ENCODE measurements around the gene SLC24A3.

Gene SLC24A3

DNA sequence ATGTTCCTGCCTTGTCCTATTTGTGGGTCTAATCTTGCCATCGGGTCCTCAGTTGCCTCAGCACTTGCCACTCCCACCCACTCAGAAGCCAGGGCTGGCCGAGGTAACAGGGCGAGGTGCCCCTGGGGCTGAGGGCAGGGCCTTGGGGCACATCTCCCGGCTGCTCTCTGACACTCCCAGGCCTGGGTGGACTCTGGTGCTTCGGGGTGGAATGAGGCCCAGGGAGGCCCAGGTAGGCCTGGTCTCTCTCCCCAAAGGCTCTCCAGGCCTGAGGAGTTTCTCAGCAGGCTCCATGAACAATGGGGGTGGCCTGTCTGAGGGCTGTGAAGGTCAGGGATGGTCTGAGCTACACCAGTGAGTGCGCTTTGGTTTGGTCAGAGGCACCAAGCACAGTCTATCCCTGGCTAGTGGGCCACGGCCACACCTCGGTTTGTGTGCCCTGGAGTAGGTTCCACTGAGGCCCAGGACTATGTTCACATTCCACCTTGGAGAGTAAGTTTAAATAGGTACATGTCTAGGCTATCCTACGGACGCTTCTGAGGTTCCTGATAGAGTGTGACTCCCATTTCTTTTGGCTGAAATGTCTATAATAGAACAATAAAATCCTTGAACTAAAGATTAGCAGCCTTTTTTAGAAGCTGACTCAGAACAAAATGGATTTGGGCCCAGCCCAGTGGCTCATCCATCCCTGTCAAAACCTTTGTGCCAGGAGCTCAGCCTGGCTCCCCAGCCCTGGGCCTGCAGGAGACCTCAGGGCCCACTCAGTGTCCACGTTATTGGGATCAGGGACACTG is 78.8 kb downstream of the SLC24A3 start:
- H3K9me2 ChIP-seq (replicated peaks; ENCODE audit: control insufficient read depth, low read length), result no peaks in the 10 kb centered on the region
- H3K4me2 ChIP-seq (ENCODE audit: low read length), result no peak overlapping the region
- no peak for TF ChIP-seq EZH2phosphoT487 (IDR thresholded peaks at IDR 0.05; ENCODE audit: borderline replicate concordance, low read length)
- no peak for TF ChIP-seq CTCF (IDR thresholded peaks at IDR 0.05; ENCODE audit: low read depth, low read length, poor library complexity, severe bottlenecking)
- H4K20me1 ChIP-seq (ENCODE audit: control insufficient read depth, insufficient read depth, low read depth, low read length), result no peaks in the 10 kb centered on the region
- H3K79me2 ChIP-seq (ENCODE audit: control insufficient read depth, low read length), result no peaks in the 10 kb centered on the region
- no peaks in the 10 kb centered on the region for H3K4me1 ChIP-seq (ENCODE audit: control insufficient read depth, low read length)
- H3K9me3 ChIP-seq (ENCODE audit: control insufficient read depth, insufficient read depth, low read length), result no peaks in the 10 kb centered on the region
- no peaks in the 10 kb centered on the region for H3K27me3 ChIP-seq (ENCODE audit: control insufficient read depth, low read length)
- no peak overlapping the region for H3K4me3 ChIP-seq (ENCODE audit: low read length)
- H3F3A ChIP-seq (ENCODE audit: control insufficient read depth, insufficient read depth), result no peaks in the 10 kb centered on the region
- no peak overlapping the region for H3K27ac ChIP-seq (ENCODE audit: low read depth, low read length)
- H3K36me3 ChIP-seq (ENCODE audit: control insufficient read depth, low read length), result no peaks in the 10 kb centered on the region

GRCh38 chr20:19291818-19292132 is 79.3 kb downstream of the SLC24A3 start:
- no peaks in the 10 kb centered on the region for H4K20me1 ChIP-seq (ENCODE audit: control insufficient read depth, insufficient read depth, low read depth, low read length)
- no peaks in the 10 kb centered on the region for H3K27me3 ChIP-seq (ENCODE audit: control insufficient read depth, low read length)
- no peaks in the 10 kb centered on the region for H3K4me1 ChIP-seq (ENCODE audit: control insufficient read depth, low read length)
- H3K79me2 ChIP-seq (ENCODE audit: control insufficient read depth, low read length), result no peaks in the 10 kb centered on the region
- H3K9me2 ChIP-seq (replicated peaks; ENCODE audit: control insufficient read depth, low read length), result no peaks in the 10 kb centered on the region
- no peak overlapping the region for H3K27ac ChIP-seq (ENCODE audit: low read depth, low read length)
- H3K9me3 ChIP-seq (ENCODE audit: control insufficient read depth, insufficient read depth, low read length), result no peaks in the 10 kb centered on the region
- H3K4me3 ChIP-seq (ENCODE audit: low read length), result no peak overlapping the region
- H3K36me3 ChIP-seq (ENCODE audit: control insufficient read depth, low read length), result no peaks in the 10 kb centered on the region
- no peak overlapping the region for H3K4me2 ChIP-seq (ENCODE audit: low read length)
- H3F3A ChIP-seq (ENCODE audit: control insufficient read depth, insufficient read depth), result no peaks in the 10 kb centered on the region
- TF ChIP-seq CTCF (IDR thresholded peaks at IDR 0.05; ENCODE audit: low read depth, low read length, poor library complexity, severe bottlenecking) (no peak), EZH2phosphoT487 (IDR thresholded peaks at IDR 0.05; ENCODE audit: borderline replicate concordance, low read length) (no peak)

GRCh38 chr20:19292254-19292653 is 79.8 kb downstream of the SLC24A3 start:
- H3K9me2 ChIP-seq (replicated peaks; ENCODE audit: control insufficient read depth, low read length), result no peaks in the 10 kb centered on the region
- H3K36me3 ChIP-seq (ENCODE audit: control insufficient read depth, low read length), result no peaks in the 10 kb centered on the region
- no peak overlapping the region for H3K27ac ChIP-seq (ENCODE audit: low read depth, low read length)
- no peaks in the 10 kb centered on the region for H3K9me3 ChIP-seq (ENCODE audit: control insufficient read depth, insufficient read depth, low read length)
- no peaks in the 10 kb centered on the region for H3K27me3 ChIP-seq (ENCODE audit: control insufficient read depth, low read length)
- no peaks in the 10 kb centered on the region for H4K20me1 ChIP-seq (ENCODE audit: control insufficient read depth, insufficient read depth, low read depth, low read length)
- no peaks in the 10 kb centered on the region for H3K4me1 ChIP-seq (ENCODE audit: control insufficient read depth, low read length)
- no peak overlapping the region for H3K4me2 ChIP-seq (ENCODE audit: low read length)
- H3K4me3 ChIP-seq (ENCODE audit: low read length), result no peak overlapping the region
- H3K79me2 ChIP-seq (ENCODE audit: control insufficient read depth, low read length), result no peaks in the 10 kb centered on the region
- no peaks in the 10 kb centered on the region for H3F3A ChIP-seq (ENCODE audit: control insufficient read depth, insufficient read depth)
- TF ChIP-seq EZH2phosphoT487 (IDR thresholded peaks at IDR 0.05; ENCODE audit: borderline replicate concordance, low read length) (no peak), CTCF (IDR thresholded peaks at IDR 0.05; ENCODE audit: low read depth, low read length, poor library complexity, severe bottlenecking) (no peak)

Measured in DOHH2 (cell line).